Left renal cortex interstitium (tissue), 4 donors: Measurements from ENCODE around the gene ACOT6. TPM values are rescaled to one million over a fixed set of nuclear protein-coding genes. Genes with fewer than 3 reads are reported as not detected.
"Not testable (repeated sequence)": the region's sequence is repeated elsewhere in the genome, so short reads cannot be mapped to it uniquely, and the experiment has no call there.

ENCODE experiments used
- DNase-seq, 4 donors: peaks; one replicate each; pipeline ENCODE4 v3.0.0-alpha.2; 2013; ENCODE audit warnings: low read depth in 4 of 4, low spot score in 2 of 4, missing footprints in 1 of 4
- polyA plus RNA-seq, 4 donors: library from polyadenylated mRNA; unstranded; fragments of 120-200 nt; gene quantifications; one replicate each; pipeline ENCODE4 v1.2.1, GENCODE V29; 2013; ENCODE audit not compliant: insufficient read length in 4 of 4

The ACOT6 gene, protein sequence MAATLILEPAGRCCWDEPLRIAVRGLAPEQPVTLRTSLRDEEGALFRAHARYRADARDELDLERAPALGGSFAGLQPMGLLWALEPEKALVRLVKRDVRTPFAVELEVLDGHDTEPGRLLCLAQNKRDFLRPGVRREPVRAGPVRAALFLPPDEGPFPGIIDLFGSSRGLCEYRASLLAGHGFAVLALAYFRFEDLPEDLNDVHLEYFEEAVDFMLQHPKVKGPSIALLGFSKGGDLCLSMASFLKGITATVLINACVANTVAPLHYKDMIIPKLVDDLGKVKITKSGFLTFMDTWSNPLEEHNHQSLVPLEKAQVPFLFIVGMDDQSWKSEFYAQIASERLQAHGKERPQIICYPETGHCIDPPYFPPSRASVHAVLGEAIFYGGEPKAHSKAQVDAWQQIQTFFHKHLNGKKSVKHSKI
- polyA plus RNA-seq, result under 1 TPM in 2 of 4 donors, not detected in 2; 0.20 to 0.21 TPM

DNA sequence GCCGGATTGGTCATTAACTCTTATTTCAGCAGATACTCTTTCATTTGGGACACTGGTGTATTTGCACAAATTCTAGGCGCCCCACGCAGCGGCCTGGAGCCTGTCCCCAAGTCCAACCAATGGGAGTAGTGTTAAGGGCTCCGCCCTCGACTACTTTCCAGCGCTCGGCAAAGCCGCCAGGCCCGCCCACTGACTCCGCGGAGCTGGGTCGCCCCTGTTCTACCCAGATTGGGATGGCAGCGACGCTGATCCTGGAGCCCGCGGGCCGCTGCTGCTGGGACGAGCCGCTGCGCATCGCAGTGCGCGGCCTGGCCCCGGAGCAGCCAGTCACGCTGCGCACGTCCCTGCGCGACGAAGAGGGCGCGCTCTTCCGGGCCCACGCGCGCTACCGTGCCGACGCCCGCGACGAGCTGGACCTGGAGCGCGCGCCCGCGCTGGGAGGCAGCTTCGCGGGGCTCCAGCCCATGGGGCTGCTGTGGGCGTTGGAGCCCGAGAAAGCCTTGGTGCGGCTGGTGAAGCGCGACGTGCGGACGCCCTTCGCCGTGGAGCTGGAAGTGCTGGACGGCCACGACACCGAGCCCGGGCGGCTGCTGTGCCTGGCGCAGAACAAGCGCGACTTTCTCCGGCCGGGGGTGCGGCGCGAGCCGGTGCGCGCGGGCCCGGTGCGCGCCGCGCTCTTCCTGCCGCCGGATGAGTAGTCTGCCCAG, at the start of gene ACOT6:
Gene ACOT6, plus strand, starts transcription at position 179 of the 707 bp plus-strand sequence. Its CDS starts 55 bp downstream, at position 234.
- DNase-seq, result peak in 2 of 4 donors; percentile 47 to 65

DNA sequence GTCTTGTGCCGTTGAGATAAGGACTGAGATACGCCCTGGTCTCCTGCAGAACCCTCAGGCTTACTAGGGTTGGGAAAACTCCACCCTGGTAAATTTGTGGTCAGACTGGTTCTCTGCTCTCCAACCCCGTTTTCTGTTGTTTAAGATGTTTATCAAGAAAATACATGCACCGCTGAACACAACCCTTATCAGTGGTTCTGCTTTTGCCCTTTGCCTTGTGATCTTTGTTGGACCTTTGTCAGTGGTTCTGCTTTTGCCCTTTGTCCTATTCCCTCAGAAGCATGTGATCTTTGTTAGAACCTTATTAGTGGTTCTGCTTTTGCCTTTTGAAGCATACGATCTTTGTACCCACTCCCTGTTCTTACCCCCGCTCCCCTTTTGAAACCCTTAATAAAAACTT, 49.6 kb upstream of the ACOT6 start:
- not testable (repeated sequence) for DNase-seq

DNA sequence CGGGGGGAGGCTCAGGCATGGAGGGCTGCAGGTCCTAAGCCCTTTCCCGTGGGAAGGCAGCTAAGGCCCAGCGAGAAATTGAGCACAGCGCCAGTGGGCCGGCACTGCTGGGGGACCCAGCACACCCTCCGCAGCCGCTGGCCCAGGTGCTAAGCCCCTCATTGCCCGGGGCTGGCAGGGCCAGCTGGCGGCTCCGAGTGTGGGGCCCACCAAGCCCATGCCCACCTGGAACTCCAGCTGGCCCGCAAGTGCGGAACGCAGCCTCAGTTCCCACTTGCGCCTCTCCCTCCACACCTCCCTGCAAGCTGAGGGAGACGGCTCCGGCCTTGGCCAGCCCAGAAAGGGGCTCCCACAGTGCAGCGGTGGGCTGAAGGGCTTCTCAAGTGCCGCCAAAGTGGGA, 45.9 kb upstream of the ACOT6 start:
- not testable (repeated sequence) for DNase-seq

DNA sequence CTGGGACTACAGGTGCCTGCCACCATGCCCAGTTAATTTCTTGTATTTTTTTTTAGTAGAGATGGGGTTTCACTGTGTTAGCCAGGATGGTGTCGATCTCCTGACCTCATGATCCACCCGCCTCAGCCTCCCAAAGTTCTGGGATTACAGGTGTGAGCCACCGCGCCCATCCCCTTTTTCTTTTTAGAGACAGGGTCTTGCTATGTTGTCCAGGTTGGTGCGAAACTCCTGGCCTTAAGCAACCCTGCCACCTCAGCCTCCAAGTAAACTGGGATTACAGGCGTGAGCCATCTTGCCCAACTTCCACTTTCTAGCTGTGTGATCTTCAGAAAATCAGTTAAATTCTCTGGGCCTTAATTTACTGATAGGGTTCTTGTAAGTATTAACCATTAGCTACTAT, 45.4 kb upstream of the ACOT6 start:
- not testable (repeated sequence) for DNase-seq

DNA sequence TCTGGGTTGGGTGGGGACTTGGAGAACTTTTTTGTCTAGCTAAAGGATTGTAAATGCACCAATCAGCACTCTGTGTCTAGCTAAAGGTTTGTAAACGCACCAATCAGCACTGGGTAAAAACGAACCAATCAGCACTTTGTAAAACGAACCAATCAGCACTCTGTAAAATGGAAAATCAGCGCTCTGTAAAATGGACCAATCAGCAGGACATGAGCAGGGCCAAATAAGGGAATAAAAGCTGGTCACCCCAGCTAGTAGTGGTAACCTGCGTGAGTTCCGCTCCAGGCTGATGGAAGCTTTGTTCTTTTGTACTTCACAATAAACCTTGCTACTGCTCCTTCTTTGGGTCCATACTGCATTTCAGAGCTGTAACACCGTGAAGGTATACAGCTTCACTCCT, 45.0 kb upstream of the ACOT6 start:
- no peak for DNase-seq

DNA sequence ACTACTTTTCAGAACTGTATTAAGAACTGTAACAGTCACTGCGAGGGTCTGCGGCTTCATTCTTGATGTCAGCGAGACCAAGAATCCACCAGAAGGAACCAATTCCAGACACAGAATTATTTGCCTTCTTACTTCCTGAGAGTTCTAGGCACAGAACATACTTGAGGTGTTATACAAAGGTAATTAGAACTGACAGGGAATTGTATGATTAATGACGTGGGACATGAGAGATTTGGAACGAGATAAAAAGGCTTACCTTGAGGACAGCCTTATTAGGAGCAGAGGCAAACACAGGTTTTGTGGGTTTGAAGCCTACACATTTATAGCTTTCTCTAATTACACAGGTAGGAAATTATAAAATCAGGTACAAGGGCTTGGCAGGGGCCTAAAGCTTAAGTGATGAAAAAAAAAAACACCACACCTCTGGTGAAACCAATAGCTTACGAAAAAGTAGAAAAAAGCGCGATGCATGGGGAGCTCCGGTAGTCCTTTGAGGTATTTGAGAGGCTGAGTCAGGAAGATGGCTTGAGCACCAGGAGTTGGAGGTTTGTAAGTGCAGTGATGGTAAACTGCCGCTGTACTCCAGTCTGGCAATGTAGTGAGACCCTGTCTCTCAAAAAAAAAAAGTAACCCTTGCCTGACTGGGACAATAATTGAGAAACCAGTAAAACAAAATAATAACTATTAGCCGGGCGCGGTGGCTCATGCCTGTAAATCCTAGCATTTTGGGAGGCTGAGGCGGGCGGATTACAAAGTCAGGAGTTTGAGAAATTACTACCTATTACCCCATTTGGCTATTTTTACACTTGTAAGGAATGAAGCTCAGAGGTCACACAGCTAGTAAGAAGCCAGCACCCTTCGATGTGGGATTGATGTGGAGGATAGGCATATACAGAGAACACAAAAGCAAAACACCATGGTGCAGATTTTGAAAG, 44.1 kb upstream of the ACOT6 start:
- DNase-seq, result no peak

DNA sequence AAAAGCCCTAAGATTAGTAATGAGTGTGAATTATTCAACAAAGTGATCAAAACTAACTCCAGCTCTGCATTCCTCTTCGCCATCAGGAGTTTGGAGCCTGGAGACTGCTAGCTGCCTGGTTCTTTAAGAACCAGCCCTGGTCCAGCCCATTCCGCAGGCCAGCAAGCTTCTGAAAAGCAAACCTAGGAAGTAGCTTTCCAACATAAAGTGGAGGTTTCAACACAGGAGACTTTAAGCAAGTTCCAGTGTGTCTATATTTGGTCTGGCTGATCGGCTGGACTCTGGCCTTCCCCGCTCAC, 43.5 kb upstream of the ACOT6 start:
- DNase-seq, result peak in 1 of 4 donors; percentile 32

DNA sequence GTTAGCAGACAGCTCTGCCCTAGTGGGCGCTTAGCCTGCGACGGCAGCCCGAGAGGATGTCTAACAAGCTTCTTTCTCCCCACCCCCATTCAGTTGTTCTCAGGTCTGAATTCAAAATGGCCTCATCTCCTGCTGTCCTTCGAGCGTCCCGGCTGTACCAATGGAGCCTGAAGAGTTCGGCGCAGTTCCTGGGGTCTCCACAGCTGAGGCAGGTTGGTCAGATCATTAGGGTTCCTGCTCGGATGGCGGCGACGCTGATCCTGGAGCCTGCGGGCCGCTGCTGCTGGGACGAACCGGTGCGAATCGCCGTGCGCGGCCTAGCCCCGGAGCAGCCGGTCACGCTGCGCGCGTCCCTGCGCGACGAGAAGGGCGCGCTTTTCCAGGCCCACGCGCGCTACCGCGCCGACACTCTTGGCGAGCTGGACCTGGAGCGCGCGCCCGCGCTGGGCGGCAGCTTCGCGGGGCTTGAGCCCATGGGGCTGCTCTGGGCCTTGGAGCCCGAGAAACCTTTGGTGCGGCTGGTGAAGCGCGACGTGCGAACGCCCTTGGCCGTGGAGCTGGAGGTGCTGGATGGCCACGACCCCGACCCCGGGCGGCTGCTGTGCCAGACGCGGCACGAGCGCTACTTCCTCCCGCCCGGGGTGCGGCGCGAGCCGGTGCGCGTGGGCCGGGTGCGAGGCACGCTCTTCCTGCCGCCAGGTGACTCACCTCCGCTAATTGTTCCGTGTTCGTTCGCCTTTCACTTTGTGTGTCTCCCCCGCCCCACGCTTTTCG, 42.9 kb upstream of the ACOT6 start, which contains the start of gene ACOT2:
Gene ACOT2, plus strand, starts transcription at position 29 of the 774 bp plus-strand sequence. Its CDS starts 28 bp downstream, at position 57.
- DNase-seq, result peak; percentile 74 to 93 (median 84)

DNA sequence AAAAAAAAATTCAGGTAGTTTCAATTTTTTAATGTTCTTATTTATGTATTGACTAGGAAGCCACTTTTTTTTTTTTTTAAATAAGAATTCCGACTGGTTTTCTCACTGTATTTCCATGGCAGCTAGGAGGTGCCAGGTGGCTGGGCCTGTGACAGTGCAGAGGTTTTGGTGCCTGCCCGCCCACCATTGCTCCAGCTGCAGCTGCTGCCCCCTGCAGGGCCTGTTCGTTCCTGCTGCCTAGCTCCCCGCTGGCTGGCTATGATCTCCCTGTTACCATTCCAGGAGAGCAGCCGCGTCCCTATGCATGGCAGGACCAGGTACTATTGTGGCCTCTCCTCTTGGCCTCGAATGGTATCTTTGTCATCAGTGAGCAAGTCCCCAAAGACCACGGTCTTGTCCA, 41.4 kb upstream of the ACOT6 start:
- DNase-seq, result not testable (repeated sequence)

DNA sequence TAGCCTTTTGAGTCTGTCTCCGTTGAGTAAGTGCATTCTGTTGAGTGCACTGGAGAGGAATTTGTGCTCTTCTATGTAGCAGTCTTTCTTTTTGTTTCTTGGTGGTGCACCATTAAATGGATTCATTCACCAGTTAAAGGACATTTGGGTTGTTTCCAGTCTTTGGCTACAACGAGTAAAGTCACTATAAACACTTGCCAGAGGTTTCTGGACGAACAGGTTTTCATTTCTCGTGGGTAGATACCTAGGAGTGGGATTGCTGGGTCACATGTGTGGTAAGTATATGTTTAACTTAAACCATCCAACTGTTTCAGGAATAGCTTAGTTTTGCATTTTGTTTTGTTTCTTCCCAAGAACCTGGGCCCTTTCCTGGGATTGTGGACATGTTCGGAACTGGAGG, 39.3 kb upstream of the ACOT6 start:
- DNase-seq, result not testable (repeated sequence)

DNA sequence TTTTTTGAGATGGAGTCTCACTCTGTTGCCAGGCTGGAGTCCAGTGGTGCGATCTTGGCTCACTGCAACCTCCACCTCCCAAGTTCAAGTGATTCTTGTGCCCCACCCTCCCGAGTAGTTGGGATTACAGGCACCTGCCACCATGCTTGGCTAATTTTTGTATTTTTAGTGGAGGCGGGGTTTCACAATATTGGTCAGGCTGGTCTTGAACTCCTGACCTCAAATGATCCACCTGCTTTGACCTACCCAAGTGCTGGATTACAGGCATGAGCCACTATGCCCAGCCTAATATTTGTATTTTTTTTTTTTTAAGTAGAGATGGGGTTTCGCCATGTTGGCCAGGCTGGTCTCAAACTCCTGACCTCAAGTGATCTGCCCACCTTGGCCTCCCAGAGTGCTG, 38.6 kb upstream of the ACOT6 start:
- not testable (repeated sequence) for DNase-seq

DNA sequence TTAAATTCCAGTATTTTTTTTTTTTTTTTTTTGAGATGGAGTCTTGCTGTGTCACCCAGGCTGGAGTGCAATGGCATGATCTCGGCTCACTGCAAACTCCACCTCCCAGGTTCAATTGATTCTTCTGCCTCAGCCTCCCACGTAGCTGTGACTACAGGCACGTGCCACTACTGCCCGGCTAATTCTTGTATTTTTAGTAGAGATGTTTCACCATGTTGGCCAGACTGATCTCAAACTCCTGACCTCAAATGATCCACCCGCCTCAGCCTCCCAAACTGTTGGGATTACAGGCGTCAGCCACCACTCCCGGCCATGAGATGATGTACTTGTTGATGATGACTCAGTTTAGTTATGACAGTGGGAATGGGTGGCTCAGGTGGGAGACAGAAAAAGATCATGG, 38.1 kb upstream of the ACOT6 start:
- not testable (repeated sequence) for DNase-seq

DNA sequence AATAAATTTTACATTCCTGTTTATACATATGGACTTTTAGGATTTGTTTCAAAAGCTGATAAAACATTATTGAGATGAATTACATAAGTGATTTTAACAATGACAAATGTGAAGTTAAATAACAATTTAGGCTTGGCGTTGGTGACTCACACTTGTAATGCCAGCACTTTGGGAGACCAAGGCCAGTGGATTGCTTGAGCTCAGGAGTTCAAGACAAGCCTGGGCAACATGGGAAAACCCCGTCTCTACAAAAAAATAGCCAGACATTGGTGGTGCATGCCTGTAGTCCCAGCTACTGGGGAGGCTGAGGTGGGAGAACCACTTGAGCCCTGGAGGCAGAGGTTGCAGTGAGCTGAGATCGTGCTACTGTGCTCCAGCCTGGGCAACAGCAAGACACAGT, 35.9 kb upstream of the ACOT6 start:
- no peak for DNase-seq

DNA sequence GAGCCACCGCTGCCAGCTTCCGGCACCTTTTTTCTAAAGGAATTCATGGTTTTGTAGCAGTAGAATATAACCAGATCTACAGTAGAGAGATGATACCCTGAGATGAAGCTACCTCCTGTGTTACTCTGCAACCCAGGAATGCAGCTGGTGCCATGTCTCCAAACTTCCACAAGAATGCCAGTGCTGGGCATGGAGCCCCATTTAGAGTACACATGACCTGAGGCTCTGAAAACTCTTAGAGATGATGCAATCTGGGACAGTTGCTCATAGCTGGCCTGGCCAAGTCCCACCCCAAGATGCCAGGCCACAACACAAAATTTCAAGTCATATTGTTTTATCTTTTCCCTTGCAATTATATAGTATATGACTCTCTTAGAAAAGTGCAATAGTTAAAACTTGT, 35.1 kb upstream of the ACOT6 start:
- DNase-seq, result not testable (repeated sequence)

DNA sequence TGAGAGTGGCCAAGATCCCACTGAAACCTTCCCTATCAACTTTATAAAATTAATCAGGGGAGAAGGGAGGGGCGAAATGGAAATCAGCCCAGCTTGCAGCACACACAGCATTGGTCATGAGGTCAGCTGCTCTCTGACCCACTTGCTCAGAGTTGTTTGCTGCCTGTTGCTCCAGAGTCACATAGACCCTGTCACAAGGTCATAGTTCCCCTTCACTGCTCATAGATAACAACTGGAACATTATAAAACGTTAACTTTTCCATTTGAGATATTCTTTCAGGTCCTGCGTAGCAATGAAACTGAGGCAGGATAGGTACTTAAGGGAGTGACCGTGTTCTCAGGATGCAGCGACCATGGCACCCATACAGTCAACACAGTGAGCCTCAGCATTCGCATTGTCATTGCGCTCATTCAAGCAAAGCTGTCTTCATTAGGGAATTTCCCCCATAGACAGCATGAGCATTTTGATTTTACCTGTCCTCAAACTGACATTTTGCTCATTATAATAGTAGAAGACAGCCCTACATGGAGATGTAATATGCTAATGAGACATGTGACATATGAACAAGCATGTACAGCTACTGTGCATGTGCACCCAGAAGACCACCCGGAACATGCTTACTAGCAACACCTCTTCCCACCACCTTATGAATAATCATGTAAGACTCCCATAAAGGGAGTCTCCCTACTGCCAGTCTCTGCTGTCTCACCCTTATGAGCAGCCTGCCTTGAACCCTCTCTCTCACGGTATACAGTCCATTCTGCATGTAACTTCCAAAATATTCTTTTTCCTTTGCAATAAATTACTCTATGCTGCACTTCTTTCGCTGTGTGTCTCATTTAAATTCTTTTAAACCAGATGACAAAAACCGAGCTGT, 30.0 kb upstream of the ACOT6 start:
- DNase-seq, result not testable (repeated sequence)

DNA sequence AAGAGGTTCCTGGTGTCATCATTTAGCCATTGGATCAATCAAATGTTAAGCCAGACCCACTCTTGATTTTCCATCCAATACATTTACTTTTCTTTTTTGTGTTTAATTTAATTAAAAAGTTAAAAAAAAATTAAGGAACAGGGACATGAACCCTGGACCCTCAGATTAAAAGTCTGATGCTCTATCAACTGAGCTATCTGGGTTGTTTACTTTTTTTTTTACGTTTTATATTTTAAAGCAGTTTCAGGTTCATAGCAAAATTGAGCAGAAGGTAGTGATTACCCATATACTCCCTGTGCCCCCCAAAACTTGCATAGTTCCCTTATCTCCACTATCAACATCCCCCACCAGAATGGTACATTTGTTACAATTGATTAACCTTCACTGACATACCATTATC, 23.6 kb upstream of the ACOT6 start:
- no peak for DNase-seq

DNA sequence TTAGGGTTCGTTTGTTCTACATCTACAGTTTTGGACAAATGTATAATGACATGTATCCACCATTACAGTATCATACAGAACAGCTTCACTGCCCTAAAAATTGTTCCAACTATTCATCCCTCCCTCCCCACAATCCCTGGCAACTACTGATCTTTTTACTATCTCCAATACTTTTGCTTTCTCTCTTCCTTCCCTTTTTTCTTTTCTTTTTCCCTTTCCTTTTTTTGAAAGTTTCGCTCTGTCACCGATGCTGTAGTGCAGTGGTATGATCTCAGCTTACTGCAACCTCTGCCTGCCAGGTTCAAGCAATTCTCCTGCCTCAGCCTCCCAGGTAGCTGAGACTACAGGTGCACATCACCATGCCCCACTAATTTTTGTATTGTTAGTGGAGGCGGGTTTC, 23.2 kb upstream of the ACOT6 start:
- no peak for DNase-seq

DNA sequence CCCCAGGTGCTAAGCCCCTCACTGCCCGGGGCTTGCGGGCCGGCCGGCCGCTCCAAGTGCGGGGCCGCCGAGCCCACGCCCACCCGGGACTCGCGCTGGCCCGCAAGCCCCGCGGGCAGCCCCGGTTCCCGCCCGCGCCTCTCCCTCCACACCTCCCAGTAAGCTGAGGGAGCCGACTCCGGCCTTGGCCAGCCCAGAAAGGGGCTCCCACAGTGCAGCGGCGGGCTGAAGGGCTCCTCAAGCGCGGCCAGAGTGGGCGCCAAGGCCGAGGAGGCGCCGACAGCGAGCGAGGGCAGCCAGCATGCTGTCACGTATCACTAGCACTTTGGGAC, 21.7 kb upstream of the ACOT6 start:
- not testable (repeated sequence) for DNase-seq
